Measurements from ENCODE around the gene KRTAP10-10. TPM values are rescaled to one million over a fixed set of nuclear protein-coding genes. Genes with fewer than 3 reads are reported as not detected.
"Not testable (repeated sequence)": the region's sequence is repeated elsewhere in the genome, so short reads cannot be mapped to it uniquely, and the experiment has no call there.

Gene KRTAP10-10
- total RNA-seq (2014; rRNA removed; shearing (Covaris generic)) = not detected in 2 replicates
- not detected in 2 replicates for polyA plus RNA-seq (2015; cell fraction: cytosol; rRNA removed)
- not detected in 2 replicates for polyA plus RNA-seq (2015; cell fraction: nucleus; rRNA removed)

DNA sequence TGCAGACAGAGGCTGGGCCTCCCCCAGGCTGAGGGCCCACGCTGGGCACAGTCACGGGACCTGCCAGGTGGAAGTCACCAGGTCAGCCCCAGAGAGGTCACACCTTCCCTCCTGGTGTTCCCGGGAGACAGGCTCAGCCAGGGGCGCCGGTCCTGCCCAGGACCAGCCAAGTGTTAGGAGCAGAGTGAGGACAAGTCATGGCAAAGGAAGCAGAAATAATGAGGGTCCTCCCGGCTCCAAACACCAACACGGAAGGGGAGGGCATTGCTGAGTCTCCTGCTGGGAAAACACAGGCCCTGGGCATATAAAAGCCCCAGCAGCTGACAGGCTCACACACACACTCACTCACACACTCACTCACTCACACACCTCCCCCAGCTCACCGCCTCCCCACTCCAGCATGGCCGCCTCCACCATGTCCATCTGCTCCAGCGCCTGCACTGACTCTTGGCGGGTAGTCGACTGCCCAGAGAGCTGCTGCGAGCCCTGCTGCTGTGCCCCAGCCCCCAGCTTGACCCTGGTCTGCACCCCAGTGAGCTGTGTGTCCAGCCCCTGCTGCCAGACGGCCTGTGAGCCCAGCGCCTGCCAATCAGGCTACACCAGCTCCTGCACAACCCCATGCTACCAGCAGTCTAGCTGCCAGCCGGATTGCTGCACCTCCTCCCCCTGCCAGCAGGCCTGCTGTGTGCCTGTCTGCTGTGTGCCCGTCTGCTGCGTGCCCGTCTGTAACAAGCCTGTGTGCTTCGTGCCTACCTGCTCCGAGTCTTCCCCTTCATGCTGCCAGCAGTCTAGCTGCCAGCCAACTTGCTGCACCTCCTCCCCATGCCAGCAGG lies at the start of gene KRTAP10-10:
KRTAP10-10 (plus strand) TSS at position 339 of the 833 bp plus-strand sequence; CDS start at position 401, 62 bp downstream.
- in situ Hi-C loops (cut with HindIII; ENCODE audit: low pct_unique_long_range_greater_than_20kb, low sequenced_read_pairs) = no loop called here
- no peak for DNase-seq (ENCODE audit: low read depth, low spot score)

GRCh38 chr21:44589094-44589493 lies 48.1 kb upstream of the KRTAP10-10 start:
- DNase-seq (ENCODE audit: low read depth, low spot score) = no peak
- in situ Hi-C loops (cut with HindIII; ENCODE audit: low pct_unique_long_range_greater_than_20kb, low sequenced_read_pairs) = no loop called here

- in situ Hi-C loops (cut with HindIII; ENCODE audit: low pct_unique_long_range_greater_than_20kb, low sequenced_read_pairs) = no loop called here
- no peak for DNase-seq (ENCODE audit: low read depth, low spot score)
Measured at GRCh38 chr21:44589586-44590305, 47.4 kb upstream of the KRTAP10-10 start.

- in situ Hi-C loops (cut with HindIII; ENCODE audit: low pct_unique_long_range_greater_than_20kb, low sequenced_read_pairs) = no loop called here
- no peak for DNase-seq (ENCODE audit: low read depth, low spot score)
Measured at GRCh38 chr21:44590311-44590721, 46.8 kb upstream of the KRTAP10-10 start.

- in situ Hi-C loops (cut with HindIII; ENCODE audit: low pct_unique_long_range_greater_than_20kb, low sequenced_read_pairs); DNase-seq (ENCODE audit: low read depth, low spot score): not testable (repeated sequence)
Measured at GRCh38 chr21:44590897-44591800, 46.0 kb upstream of the KRTAP10-10 start.

GRCh38 chr21:44591801-44592130 lies 45.4 kb upstream of the KRTAP10-10 start:
- in situ Hi-C loops (cut with HindIII; ENCODE audit: low pct_unique_long_range_greater_than_20kb, low sequenced_read_pairs); DNase-seq (ENCODE audit: low read depth, low spot score): not testable (repeated sequence)

- DNase-seq (ENCODE audit: low read depth, low spot score) = no peak
- in situ Hi-C loops (cut with HindIII; ENCODE audit: low pct_unique_long_range_greater_than_20kb, low sequenced_read_pairs) = no loop called here
Measured at GRCh38 chr21:44592446-44593311, 44.5 kb upstream of the KRTAP10-10 start, which contains the start of gene KRTAP10-6. TSS of gene KRTAP10-6 (minus strand) at chr21:44592505. CDS start at chr21:44592484, 21 bp downstream.

- DNase-seq (ENCODE audit: low read depth, low spot score) = no peak
Measured at GRCh38 chr21:44593598-44594405, 43.4 kb upstream of the KRTAP10-10 start.

GRCh38 chr21:44594406-44594916 lies 42.7 kb upstream of the KRTAP10-10 start:
- in situ Hi-C loops (cut with HindIII; ENCODE audit: low pct_unique_long_range_greater_than_20kb, low sequenced_read_pairs) = no loop called here
- DNase-seq (ENCODE audit: low read depth, low spot score) = no peak

More at GRCh38 chr21:44593598-44594405, 43.4 kb upstream of the KRTAP10-10 start:
- in situ Hi-C loops (cut with HindIII; ENCODE audit: low pct_unique_long_range_greater_than_20kb, low sequenced_read_pairs) = no loop called here

DNA sequence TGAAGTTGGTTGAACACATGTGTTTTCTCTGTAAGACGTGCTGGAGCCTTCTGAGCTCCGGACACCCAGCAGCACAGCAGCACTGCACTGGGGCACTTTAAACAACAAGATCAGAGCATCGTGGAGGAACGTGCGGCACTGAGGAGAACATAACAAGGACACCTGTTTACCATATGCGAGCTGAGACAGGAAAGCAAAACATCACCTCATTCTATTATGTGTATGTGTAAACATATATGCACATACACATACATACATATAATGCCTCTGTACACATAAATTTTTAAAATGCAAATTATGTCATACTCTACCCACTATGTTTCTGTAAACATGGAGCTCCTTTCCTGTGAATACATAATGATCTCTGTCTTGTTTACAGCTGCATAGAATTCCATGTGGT lies 41.6 kb upstream of the KRTAP10-10 start:
- in situ Hi-C loops (cut with HindIII; ENCODE audit: low pct_unique_long_range_greater_than_20kb, low sequenced_read_pairs) = no loop called here
- no peak for DNase-seq (ENCODE audit: low read depth, low spot score)

DNA sequence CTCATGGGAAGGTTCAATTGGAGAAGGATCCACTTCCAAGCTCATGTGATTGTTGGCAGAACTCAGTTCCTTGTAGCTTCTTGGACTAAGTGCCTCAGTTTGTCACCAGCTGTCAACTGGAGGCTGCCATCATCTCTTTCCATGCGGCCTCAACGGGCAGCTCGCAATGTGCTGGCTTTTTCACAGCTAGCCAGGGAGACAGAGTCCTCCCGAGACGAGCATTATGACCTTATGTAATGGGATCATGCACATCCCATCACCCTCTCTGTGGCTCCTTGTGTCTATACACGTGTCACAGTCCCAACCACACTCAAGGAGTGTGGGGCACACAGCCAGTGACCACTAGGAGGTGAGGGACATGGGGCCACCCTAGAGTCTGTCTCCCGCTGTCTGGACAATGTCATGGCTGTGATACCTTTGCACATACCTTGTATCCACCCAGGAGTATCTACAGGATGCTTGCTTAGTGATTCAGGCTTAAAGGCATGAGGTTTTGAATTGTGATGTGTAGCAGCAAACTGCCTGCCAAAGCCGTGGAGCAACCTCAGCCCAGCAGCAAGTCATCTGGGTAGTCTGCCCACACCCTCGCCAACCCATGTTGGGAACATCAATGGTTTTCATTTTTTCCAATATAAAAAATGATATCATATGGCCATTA lies 41.0 kb upstream of the KRTAP10-10 start:
- in situ Hi-C loops (cut with HindIII; ENCODE audit: low pct_unique_long_range_greater_than_20kb, low sequenced_read_pairs) = no loop called here
- DNase-seq (ENCODE audit: low read depth, low spot score) = no peak

DNA sequence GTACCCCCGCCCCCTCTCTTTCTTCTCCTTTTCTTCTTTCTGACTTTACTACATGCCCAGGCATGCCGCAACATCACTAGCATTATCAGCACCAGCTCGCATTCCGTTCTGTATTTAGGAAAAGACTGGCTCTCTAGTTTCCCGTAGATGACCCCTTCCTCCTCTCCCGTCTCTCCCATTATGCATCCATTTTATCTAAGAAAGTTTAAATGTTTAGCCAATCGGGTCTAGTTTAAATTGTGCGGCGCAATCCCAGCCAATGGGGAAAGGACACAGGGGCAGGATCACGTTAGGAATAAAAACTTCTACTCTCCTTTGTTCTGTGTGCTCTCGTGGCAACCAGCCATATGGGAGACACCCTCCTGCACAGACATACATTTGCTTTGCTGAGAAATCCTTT lies 39.1 kb upstream of the KRTAP10-10 start:
- DNase-seq (ENCODE audit: low read depth, low spot score) = no peak
- in situ Hi-C loops (cut with HindIII; ENCODE audit: low pct_unique_long_range_greater_than_20kb, low sequenced_read_pairs) = no loop called here

GRCh38 chr21:44599264-44600029 lies 37.7 kb upstream of the KRTAP10-10 start:
- in situ Hi-C loops (cut with HindIII; ENCODE audit: low pct_unique_long_range_greater_than_20kb, low sequenced_read_pairs) = no loop called here
- no peak for DNase-seq (ENCODE audit: low read depth, low spot score)

GRCh38 chr21:44600118-44600978 lies 36.8 kb upstream of the KRTAP10-10 start, which contains the start of gene KRTAP10-7:
TSS of gene KRTAP10-7 (plus strand) at chr21:44600597. CDS start at chr21:44600622, 25 bp downstream.
- DNase-seq (ENCODE audit: low read depth, low spot score); in situ Hi-C loops (cut with HindIII; ENCODE audit: low pct_unique_long_range_greater_than_20kb, low sequenced_read_pairs): not testable (repeated sequence)
